H1 (cell line): ENCODE measurements around the gene PPM1F. TPM values are rescaled to one million over a fixed set of nuclear protein-coding genes. Genes with fewer than 3 reads are reported as not detected.

ENCODE experiments used
- CTCF ChIA-PET: fragments of 300-600 bp; sonication (Branson Sonifier 250); formaldehyde crosslinking; loops from one replicate; lab custom pipeline; 2021; ENCODE audit not compliant: partially characterized antibody; lab: Charles Lee
- POLR2A ChIA-PET: fragments of 300-600 bp; sonication (Branson Sonifier 250); formaldehyde crosslinking; loops from one replicate; lab custom pipeline; 2021; ENCODE audit warnings: inconsistent platforms; ENCODE audit not compliant: partially characterized antibody; lab: Charles Lee
- DNase-seq, 2 experiments: peaks; one replicate each; pipeline versions ENCODE4 v3.0.0 to v3.0.0-alpha.2; 2010 to 2022; ENCODE audit warnings: low spot score in 2 of 2, low read depth in 1 of 2, mixed read lengths in 1 of 2
- FAIRE-seq: peaks from 2 replicates; lab custom pipeline; 2011; peaks lifted over from hg19 to GRCh38; lab: Jason Lieb, UNC
- H2AFZ ChIP-seq: 2 replicates; pipeline ENCODE4 v1.8.1; 2012; ENCODE audit warnings: low read length, inconsistent platforms
- H2AK5ac ChIP-seq: 2 replicates; pipeline ENCODE4 v1.6.1; 2013; ENCODE audit warnings: low read depth, low read length
- H2BK120ac ChIP-seq: replicated peaks from 2 replicates; pipeline ENCODE3; 2013; ENCODE audit warnings: low read depth, low read length, inconsistent platforms
- H2BK12ac ChIP-seq: 2 replicates; pipeline ENCODE4 v1.6.1; 2013; ENCODE audit warnings: low read depth, low read length
- H2BK15ac ChIP-seq: 2 replicates; pipeline ENCODE4 v1.6.1; 2013; ENCODE audit warnings: low read length
- H2BK20ac ChIP-seq: 2 replicates; pipeline ENCODE4 v1.6.1; 2013; ENCODE audit warnings: low read length
- H2BK5ac ChIP-seq: 2 replicates; pipeline ENCODE4 v1.6.1; 2013; ENCODE audit warnings: low read depth, low read length
- H3K14ac ChIP-seq: 2 replicates; pipeline ENCODE4 v1.6.1; 2013; ENCODE audit warnings: inconsistent platforms; ENCODE audit not compliant: insufficient read length
- H3K18ac ChIP-seq: 2 replicates; pipeline ENCODE4 v1.6.1; 2013; ENCODE audit warnings: low read length; ENCODE audit errors: extremely low read depth
- H3K23ac ChIP-seq: 2 replicates; pipeline ENCODE4 v1.6.1; 2013; ENCODE audit warnings: inconsistent platforms; ENCODE audit not compliant: insufficient read length
- H3K23me2 ChIP-seq: 2 replicates; pipeline ENCODE4 v1.6.1; 2013; ENCODE audit warnings: low read depth, low read length
- H3K27ac ChIP-seq: 2 replicates; pipeline ENCODE4 v1.6.1; 2011; ENCODE audit warnings: low read depth, low read length, inconsistent platforms
- H3K27me3 ChIP-seq, 4 experiments: replicated peaks in 1 of 4; 1 replicate in 1 of 4; 2 replicates in 3 of 4; pipeline versions ENCODE4 v1.6.1 to v1.8.1; 2011 to 2013; ENCODE audit warnings: low read length in 3 of 4, mild to moderate bottlenecking in 3 of 4, inconsistent platforms in 2 of 4, mixed read lengths in 2 of 4, moderate library complexity in 1 of 4; ENCODE audit not compliant: control insufficient read depth in 3 of 4, insufficient read depth in 3 of 4; ENCODE audit errors: extremely low read depth in 1 of 4
- H3K36me3 ChIP-seq, 4 experiments: 2 replicates each; pipeline versions ENCODE4 v1.6.1 to v1.8.1; 2011 to 2013; ENCODE audit warnings: mild to moderate bottlenecking in 4 of 4, low read length in 3 of 4, moderate library complexity in 2 of 4, control low read depth in 1 of 4, inconsistent platforms in 1 of 4; ENCODE audit not compliant: insufficient read depth in 4 of 4, control insufficient read depth in 2 of 4
- H3K4ac ChIP-seq: replicated peaks from 2 replicates; pipeline ENCODE3; 2013; ENCODE audit warnings: low read length, low read depth, mixed read lengths, inconsistent platforms; ENCODE audit not compliant: insufficient read length
- H3K4me1 ChIP-seq, 4 experiments: replicated peaks in 1 of 4; 1 replicate in 1 of 4; 2 replicates in 3 of 4; pipeline versions ENCODE4 v1.6.1 to v1.8.1; 2011 to 2013; ENCODE audit warnings: low read length in 3 of 4, inconsistent platforms in 2 of 4, mixed read lengths in 1 of 4; ENCODE audit not compliant: insufficient read depth in 4 of 4, control insufficient read depth in 3 of 4
- H3K4me2 ChIP-seq, 2 experiments: 2 replicates each; pipeline versions ENCODE4 v1.6.1 to v1.8.1; 2011 to 2013; ENCODE audit warnings: low read depth in 2 of 2, low read length in 2 of 2, control low read depth in 1 of 2, inconsistent platforms in 1 of 2, mild to moderate bottlenecking in 1 of 2; ENCODE audit not compliant: insufficient read depth in 1 of 2
- H3K4me3 ChIP-seq, 4 experiments: fragments of 200-600, 300-600 bp in 1 of 4; sonication (generic), shearing (Covaris generic), sonication (Bioruptor Twin) in 1 of 4; 2 replicates each; pipeline versions ENCODE4 v1.5.1 to v1.8.1; 2011 to 2016; ENCODE audit warnings: low read length in 4 of 4, low read depth in 3 of 4, control low read depth in 2 of 4, inconsistent platforms in 2 of 4, mild to moderate bottlenecking in 2 of 4, mixed read lengths in 1 of 4, moderate library complexity in 1 of 4; ENCODE audit not compliant: insufficient read depth in 2 of 4; ENCODE audit errors: extremely low read depth in 1 of 4
- H3K56ac ChIP-seq: replicated peaks from 2 replicates; pipeline ENCODE3; 2013; ENCODE audit warnings: low read depth, mild to moderate bottlenecking, mixed read lengths, low read length, inconsistent platforms; ENCODE audit not compliant: insufficient read length
- H3K79me1 ChIP-seq: 2 replicates; pipeline ENCODE4 v1.6.1; 2013; ENCODE audit warnings: low read depth, low read length, control low read depth
- H3K79me2 ChIP-seq, 2 experiments: 2 replicates each; pipeline versions ENCODE4 v1.6.1 to v1.8.1; 2012 to 2013; ENCODE audit warnings: low read length in 2 of 2, mild to moderate bottlenecking in 2 of 2, inconsistent platforms in 1 of 2; ENCODE audit not compliant: insufficient read depth in 2 of 2, control insufficient read depth in 1 of 2
- H3K9ac ChIP-seq, 4 experiments: replicated peaks in 1 of 4; 1 replicate in 1 of 4; 2 replicates in 3 of 4; pipeline versions ENCODE4 v1.6.1 to v1.8.1; 2011 to 2013; ENCODE audit warnings: low read depth in 3 of 4, low read length in 3 of 4, control low read depth in 2 of 4, mild to moderate bottlenecking in 2 of 4, moderate library complexity in 2 of 4, inconsistent platforms in 1 of 4; ENCODE audit errors: extremely low read depth in 1 of 4
- H3K9me3 ChIP-seq, 2 experiments: 2 replicates each; pipeline versions ENCODE4 v1.6.1 to v1.8.1; 2012 to 2013; ENCODE audit warnings: mild to moderate bottlenecking in 2 of 2, moderate library complexity in 2 of 2, control low read depth in 1 of 2, inconsistent platforms in 1 of 2, low read depth in 1 of 2, low read length in 1 of 2, mixed read lengths in 1 of 2; ENCODE audit not compliant: insufficient read depth in 2 of 2
- H4K20me1 ChIP-seq, 2 experiments: replicated peaks in 1 of 2; 2 replicates each; pipeline versions ENCODE3 to v1.8.1; 2011 to 2013; ENCODE audit warnings: inconsistent platforms in 2 of 2, low read length in 2 of 2, mild to moderate bottlenecking in 1 of 2; ENCODE audit not compliant: insufficient read depth in 2 of 2, control insufficient read depth in 1 of 2
- H4K5ac ChIP-seq: 2 replicates; pipeline ENCODE4 v1.6.1; 2013; ENCODE audit warnings: low read length, low read depth, mixed read lengths, inconsistent platforms; ENCODE audit not compliant: insufficient read length
- H4K8ac ChIP-seq: 2 replicates; pipeline ENCODE4 v1.8.0; 2013; ENCODE audit warnings: mild to moderate bottlenecking, moderate library complexity, low read length, inconsistent platforms; ENCODE audit not compliant: insufficient read depth; ENCODE audit errors: extremely low read depth
- H4K91ac ChIP-seq: replicated peaks from 2 replicates; pipeline ENCODE3; 2013; ENCODE audit warnings: low read length, mixed read lengths, inconsistent platforms; ENCODE audit not compliant: insufficient read length
- ATF2 ChIP-seq: IDR thresholded peaks from 2 replicates; pipeline ENCODE4 v1.6.1; 2012; ENCODE audit warnings: low read length, inconsistent platforms
- BCL11A ChIP-seq, 2 experiments: IDR thresholded peaks; one replicate each; pipeline ENCODE4 v1.6.1; 2011; ENCODE audit warnings: low read depth in 2 of 2, low read length in 2 of 2, mild to moderate bottlenecking in 2 of 2
- CBX8 ChIP-seq: fragments of 300-800, 300-1000 bp; sonication (generic); IDR thresholded peaks from 2 replicates; pipeline ENCODE4 v1.7.1; 2016; ENCODE audit warnings: low read depth, low read length, borderline replicate concordance
- HDAC6 ChIP-seq: IDR thresholded peaks from one replicate; pipeline ENCODE4 v1.7.1; 2012; ENCODE audit warnings: low read depth, mild to moderate bottlenecking, inconsistent platforms, low read length, moderate library complexity
- MAX ChIP-seq: IDR thresholded peaks from 2 replicates; pipeline ENCODE4 v1.6.1; 2012; ENCODE audit warnings: inconsistent platforms
- POU5F1 ChIP-seq: IDR thresholded peaks from 2 replicates; pipeline ENCODE4 v1.6.1; 2011; ENCODE audit warnings: low read depth, mild to moderate bottlenecking, low read length, moderate library complexity
- RFX5 ChIP-seq: IDR thresholded peaks from 2 replicates; pipeline ENCODE4 v1.6.1; 2011; ENCODE audit warnings: low read depth, low read length, improper control_type of control experiment, borderline replicate concordance
- SAP30 ChIP-seq: fragments of 300-600 bp; sonication (generic); IDR thresholded peaks from 2 replicates; pipeline ENCODE4 v1.7.1; 2012; ENCODE audit warnings: low read length, moderate library complexity, mild to moderate bottlenecking, inconsistent platforms; ENCODE audit not compliant: insufficient read depth, insufficient replicate concordance
- SIX5 ChIP-seq: IDR thresholded peaks from 2 replicates; pipeline ENCODE4 v1.6.1; 2011; ENCODE audit warnings: mild to moderate bottlenecking, low read depth, low read length
- TBP ChIP-seq: IDR thresholded peaks from 2 replicates; pipeline ENCODE4 v1.6.1; 2011; ENCODE audit warnings: low read depth, low read length, improper control_type of control experiment
- WGBS, 2 experiments: shearing (Covaris generic) in 1 of 2; methylation state at CpG; one replicate each; pipeline versions ENCODE4 v1.1.6 to v1.1.7; 2013 to 2015; ENCODE audit warnings: low lambda C conversion rate in 2 of 2, mixed read lengths in 2 of 2, inconsistent platforms in 1 of 2, low coverage in 1 of 2, missing lambda C conversion rate in 1 of 2; ENCODE audit not compliant: insufficient replicate concordance in 2 of 2, insufficient coverage in 1 of 2, insufficient read length in 1 of 2; ENCODE audit errors: extremely low coverage in 1 of 2, missing lambda C conversion rate in 1 of 2; 5-methylcytosine and 5-hydroxymethylcytosine counted together
- polyA plus RNA-seq, 7 experiments: library from polyadenylated mRNA; depleted of rRNA in 3 of 7; stranded (reverse) in 5 of 7; unstranded in 2 of 7; fragments of >200 nt in 5 of 7; fragments of 200-250 nt in 2 of 7; gene quantifications; 1 replicate in 5 of 7; 2 replicates in 1 of 7; 4 replicates in 1 of 7; pipeline versions ENCODE4 v1.2.1 to v1.2.3, GENCODE V29; 2011 to 2013; ENCODE audit warnings: missing spikeins in 2 of 7, mixed read lengths in 2 of 7
- total RNA-seq: library from RNA; stranded (reverse); fragmentation: NEBNext Ultra II Directional; extraction: Animal tissue kit (Norgen Biotek cat#: 25700); gene quantifications from 2 replicates; pipeline ENCODE4 v1.2.1, GENCODE V29; 2021

Gene PPM1F
- total and polyA plus RNA-seq, 2 of the 8 experiments (the other 6 are each of a cell fraction or from before 2014, with no cell fraction given) = 12.4 to 22.8 TPM

GRCh38 chr22:21881841-21882753 lies 70.6 kb downstream of the PPM1F start:
- Histone ChIP-seq H3K4me1 (no peaks in the 10 kb centered on the region), H3K9ac (no peak overlapping the region), H4K8ac (no peak overlapping the region), H2AK5ac (no peak overlapping the region), H4K5ac (no peak overlapping the region), H3K56ac (no peak overlapping the region), H3K4ac (no peak overlapping the region), H4K91ac (no peak overlapping the region), H3K36me3 (no peaks in the 10 kb centered on the region), H3K79me2 (no peaks in the 10 kb centered on the region), H3K9me3 (peaks cover 0 to 3% of the 10 kb centered on the region in 2 experiments; a peak in 1 of 4 replicates), H3K79me1 (no peaks in the 10 kb centered on the region), H2BK5ac (no peak overlapping the region), H2BK15ac (no peak overlapping the region), H3K18ac (no peak overlapping the region), H2BK12ac (no peak overlapping the region), H3K23ac (no peak overlapping the region), H3K27ac (no peak overlapping the region), H2BK20ac (no peak overlapping the region), H2BK120ac (no peak overlapping the region), H3K14ac (no peak overlapping the region), H3K4me2 (no peak overlapping the region), H2AFZ (no peak overlapping the region), H3K27me3 (no peaks in the 10 kb centered on the region), H3K4me3 (no peak overlapping the region), H4K20me1 (no peaks in the 10 kb centered on the region), H3K23me2 (no peaks in the 10 kb centered on the region)
- FAIRE-seq (no peak), DNase-seq (no peak)
- ChIA-PET CTCF (no interaction called here), POLR2A (no interaction called here)
- WGBS, 2 experiments = 87% methylated on average over 10 of the region's 10 CpGs; no CpG with 5 or more reads in 1 of the 2 experiments
- TF ChIP-seq MAX (no peak), BCL11A (IDR thresholded peaks at IDR 0.05; ENCODE audit: low read depth in 2 of 2, low read length in 2 of 2) (no peak), RFX5 (no peak), TBP (no peak), CBX8 (no peak), HDAC6 (no peak), SIX5 (no peak), POU5F1 (no peak), SAP30 (no peak), ATF2 (no peak)
